HEK293 (cell line): ENCODE data around the gene MRPL21.

Experiments used
- GLI2 ChIP-seq: fragments of 450-650 bp; formaldehyde crosslinking; IDR thresholded peaks from 2 replicates; pipeline ENCODE4; 2017; ENCODE audit warnings: missing biosample characterization, missing genetic modification characterization, low read depth, borderline replicate concordance
- GLIS2 ChIP-seq: fragments of 450-650 bp; formaldehyde crosslinking; IDR thresholded peaks from 2 replicates; pipeline ENCODE4 v1.5.1; 2016; ENCODE audit warnings: missing biosample characterization, missing genetic modification characterization
- IKZF3 ChIP-seq: fragments of 450-650 bp; IDR thresholded peaks from 2 replicates; pipeline ENCODE4 v1.5.0; 2018; ENCODE audit warnings: missing biosample characterization, mild to moderate bottlenecking, missing genetic modification characterization, moderate library complexity
- INSM2 ChIP-seq: fragments of 450-650 bp; formaldehyde crosslinking; IDR thresholded peaks from 2 replicates; pipeline ENCODE4 v1.5.1; 2016; ENCODE audit warnings: missing biosample characterization, missing genetic modification characterization
- MYNN ChIP-seq: fragments of 450-650 bp; formaldehyde crosslinking; IDR thresholded peaks from 2 replicates; pipeline ENCODE4 v1.5.1; 2016; ENCODE audit warnings: missing biosample characterization, missing genetic modification characterization, borderline replicate concordance
- OVOL3 ChIP-seq: fragments of 450-650 bp; formaldehyde crosslinking; IDR thresholded peaks from 2 replicates; pipeline ENCODE4 v1.5.1; 2016; ENCODE audit warnings: missing biosample characterization, missing genetic modification characterization
- PRDM1 ChIP-seq: fragments of 450-650 bp; formaldehyde crosslinking; IDR thresholded peaks from 2 replicates; pipeline ENCODE4; 2016; ENCODE audit warnings: missing biosample characterization, missing genetic modification characterization
- SCRT2 ChIP-seq: fragments of 450-650 bp; formaldehyde crosslinking; IDR thresholded peaks from 2 replicates; pipeline ENCODE4 v1.5.1; 2016; ENCODE audit warnings: missing biosample characterization, missing genetic modification characterization
- SP7 ChIP-seq: fragments of 450-650 bp; formaldehyde crosslinking; IDR thresholded peaks from 2 replicates; pipeline ENCODE4 v1.5.1; 2016; ENCODE audit warnings: missing biosample characterization, missing genetic modification characterization
- ZBTB20 ChIP-seq: fragments of 450-650 bp; formaldehyde crosslinking; IDR thresholded peaks from 2 replicates; pipeline ENCODE4 v1.5.1; 2016; ENCODE audit warnings: missing biosample characterization, missing genetic modification characterization
- ZBTB44 ChIP-seq: fragments of 450-650 bp; IDR thresholded peaks from 2 replicates; pipeline ENCODE4 v1.5.1; 2018; ENCODE audit warnings: missing biosample characterization, mild to moderate bottlenecking, missing genetic modification characterization
- ZFP37 ChIP-seq: fragments of 450-650 bp; formaldehyde crosslinking; IDR thresholded peaks from 2 replicates; pipeline ENCODE4 v1.5.1; 2016; ENCODE audit warnings: missing biosample characterization, missing genetic modification characterization
- ZFP69B ChIP-seq: fragments of 450-650 bp; formaldehyde crosslinking; IDR thresholded peaks from 2 replicates; pipeline ENCODE4 v1.5.1; 2016; ENCODE audit warnings: missing biosample characterization, missing genetic modification characterization
- ZNF133 ChIP-seq: fragments of 450-650 bp; formaldehyde crosslinking; IDR thresholded peaks from 2 replicates; pipeline ENCODE4 v1.5.1; 2016; ENCODE audit warnings: missing biosample characterization, missing genetic modification characterization
- ZNF146 ChIP-seq: fragments of 450-650 bp; formaldehyde crosslinking; IDR thresholded peaks from 2 replicates; pipeline ENCODE4 v1.5.1; 2016; ENCODE audit warnings: missing biosample characterization, missing genetic modification characterization
- ZNF202 ChIP-seq: fragments of 450-650 bp; formaldehyde crosslinking; IDR thresholded peaks from 2 replicates; pipeline ENCODE4 v1.5.1; 2016; ENCODE audit warnings: missing biosample characterization, missing genetic modification characterization, borderline replicate concordance
- ZNF24 ChIP-seq: fragments of 450-650 bp; formaldehyde crosslinking; IDR thresholded peaks from 2 replicates; pipeline ENCODE4 v1.5.1; 2016; ENCODE audit warnings: missing biosample characterization, missing genetic modification characterization
- ZNF248 ChIP-seq: fragments of 450-650 bp; formaldehyde crosslinking; IDR thresholded peaks from 2 replicates; pipeline ENCODE4 v1.5.1; 2017; ENCODE audit warnings: missing biosample characterization, missing genetic modification characterization
- ZNF394 ChIP-seq: fragments of 450-650 bp; formaldehyde crosslinking; IDR thresholded peaks from 2 replicates; pipeline ENCODE4 v1.5.1; 2016; ENCODE audit warnings: missing biosample characterization, missing genetic modification characterization, mild to moderate bottlenecking, moderate library complexity, borderline replicate concordance
- ZNF404 ChIP-seq: fragments of 450-650 bp; formaldehyde crosslinking; IDR thresholded peaks from 2 replicates; pipeline ENCODE4 v1.5.1; 2017; ENCODE audit warnings: missing biosample characterization, missing genetic modification characterization
- ZNF423 ChIP-seq: fragments of 450-650 bp; formaldehyde crosslinking; IDR thresholded peaks from 2 replicates; pipeline ENCODE4 v1.5.1; 2016; ENCODE audit warnings: missing biosample characterization, missing genetic modification characterization
- ZNF530 ChIP-seq: fragments of 450-650 bp; formaldehyde crosslinking; IDR thresholded peaks from 2 replicates; pipeline ENCODE4 v1.5.1; 2016; ENCODE audit warnings: low read depth, missing biosample characterization, missing genetic modification characterization
- ZNF596 ChIP-seq: fragments of 450-650 bp; IDR thresholded peaks from 2 replicates; pipeline ENCODE4 v1.5.0; 2018; ENCODE audit warnings: missing biosample characterization, mild to moderate bottlenecking, missing genetic modification characterization, moderate library complexity
- ZNF645 ChIP-seq: fragments of 450-650 bp; formaldehyde crosslinking; IDR thresholded peaks from 2 replicates; pipeline ENCODE4; 2016; ENCODE audit warnings: missing biosample characterization, missing genetic modification characterization
- ZNF664 ChIP-seq: fragments of 450-650 bp; formaldehyde crosslinking; IDR thresholded peaks from 2 replicates; pipeline ENCODE4 v1.5.1; 2016; ENCODE audit warnings: missing biosample characterization, missing genetic modification characterization
- ZSCAN16 ChIP-seq: fragments of 450-650 bp; formaldehyde crosslinking; IDR thresholded peaks from 2 replicates; pipeline ENCODE4 v1.5.1; 2016; ENCODE audit warnings: missing biosample characterization, missing genetic modification characterization
- ZXDB ChIP-seq: fragments of 450-650 bp; formaldehyde crosslinking; IDR thresholded peaks from 2 replicates; pipeline ENCODE4 v1.5.1; 2016; ENCODE audit warnings: missing biosample characterization, missing genetic modification characterization
- TF ChIP-seq, protein P1 (sequence below): fragments of 450-650 bp; formaldehyde crosslinking; IDR thresholded peaks from 2 replicates; pipeline ENCODE4 v1.5.1; 2016; ENCODE audit warnings: missing biosample characterization, missing genetic modification characterization
- TF ChIP-seq, protein P2 (sequence below): fragments of 450-650 bp; formaldehyde crosslinking; IDR thresholded peaks from 2 replicates; pipeline ENCODE4 v1.5.1; 2016; ENCODE audit warnings: missing biosample characterization, missing genetic modification characterization

The MRPL21 gene

GRCh38 chr11:68903288-68904247 is at the start of gene MRPL21, which contains the start of gene IGHMBP2 (continued):
- TF ChIP-seq ZSCAN16 (tag by site-specific recombination) (0 out of 2 replicates have a peak, but pooled peaks have one; percentile 49), ZNF24 (peak; percentile 70; the same call in 1 of the 2 replicates), ZNF404 (tag by site-specific recombination) (no peak), INSM2 (tag by site-specific recombination) (peak; percentile 50; the same call in 1 of the 2 replicates), IKZF3 (tag by site-specific recombination) (no peak), ZFP69B (tag by site-specific recombination) (peak; percentile 82), ZNF530 (tag by site-specific recombination) (no peak), SCRT2 (tag by site-specific recombination) (peak; percentile 48), ZNF645 (tag by site-specific recombination) (0 out of 2 replicates have a peak, but pooled peaks have one; percentile 14), PRDM1 (tag by site-specific recombination) (no peak), ZNF202 (tag by site-specific recombination) (no peak), ZBTB20 (tag by site-specific recombination) (peak; percentile 83; the same call in 1 of the 2 replicates), OVOL3 (tag by site-specific recombination) (no peak), GLIS2 (tag by site-specific recombination) (peak; percentile 72; the same call in 1 of the 2 replicates), ZNF248 (tag by site-specific recombination) (no peak), ZNF664 (tag by site-specific recombination) (no peak), ZNF423 (tag by site-specific recombination) (no peak), ZFP37 (peak; percentile 97), SP7 (tag by site-specific recombination) (peak; percentile 80), ZNF146 (tag by site-specific recombination) (peak; percentile 46; the same call in 1 of the 2 replicates), ZNF596 (no peak), ZXDB (peak; percentile 89), ZNF133 (tag by site-specific recombination) (no peak), ZNF394 (tag by site-specific recombination) (peak; percentile 75), MYNN (tag by site-specific recombination) (no peak), GLI2 (tag by site-specific recombination) (no peak), ZBTB44 (no peak)
- TF ChIP-seq, protein P1, sequence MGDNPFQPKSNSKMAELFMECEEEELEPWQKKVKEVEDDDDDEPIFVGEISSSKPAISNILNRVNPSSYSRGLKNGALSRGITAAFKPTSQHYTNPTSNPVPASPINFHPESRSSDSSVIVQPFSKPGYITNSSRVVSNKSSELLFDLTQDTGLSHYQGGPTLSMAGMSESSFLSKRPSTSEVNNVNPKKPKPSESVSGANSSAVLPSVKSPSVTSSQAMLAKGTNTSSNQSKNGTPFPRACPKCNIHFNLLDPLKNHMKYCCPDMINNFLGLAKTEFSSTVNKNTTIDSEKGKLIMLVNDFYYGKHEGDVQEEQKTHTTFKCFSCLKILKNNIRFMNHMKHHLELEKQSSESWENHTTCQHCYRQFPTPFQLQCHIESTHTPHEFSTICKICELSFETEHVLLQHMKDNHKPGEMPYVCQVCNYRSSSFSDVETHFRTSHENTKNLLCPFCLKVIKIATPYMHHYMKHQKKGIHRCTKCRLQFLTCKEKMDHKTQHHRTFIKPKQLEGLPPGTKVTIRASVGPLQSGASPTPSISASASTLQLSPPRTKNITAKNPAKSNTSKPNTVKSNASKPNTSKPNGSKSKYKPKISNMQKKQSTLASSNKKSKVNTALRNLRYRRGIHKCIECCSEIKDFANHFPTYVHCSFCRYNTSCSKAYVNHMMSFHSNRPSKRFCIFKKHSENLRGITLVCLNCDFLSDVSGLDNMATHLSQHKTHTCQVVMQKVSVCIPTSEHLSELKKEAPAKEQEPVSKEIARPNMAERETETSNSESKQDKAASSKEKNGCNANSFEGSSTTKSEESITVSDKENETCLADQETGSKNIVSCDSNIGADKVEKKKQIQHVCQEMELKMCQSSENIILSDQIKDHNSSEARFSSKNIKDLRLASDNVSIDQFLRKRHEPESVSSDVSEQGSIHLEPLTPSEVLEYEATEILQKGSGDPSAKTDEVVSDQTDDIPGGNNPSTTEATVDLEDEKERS = no peak
- TF ChIP-seq, protein P2, sequence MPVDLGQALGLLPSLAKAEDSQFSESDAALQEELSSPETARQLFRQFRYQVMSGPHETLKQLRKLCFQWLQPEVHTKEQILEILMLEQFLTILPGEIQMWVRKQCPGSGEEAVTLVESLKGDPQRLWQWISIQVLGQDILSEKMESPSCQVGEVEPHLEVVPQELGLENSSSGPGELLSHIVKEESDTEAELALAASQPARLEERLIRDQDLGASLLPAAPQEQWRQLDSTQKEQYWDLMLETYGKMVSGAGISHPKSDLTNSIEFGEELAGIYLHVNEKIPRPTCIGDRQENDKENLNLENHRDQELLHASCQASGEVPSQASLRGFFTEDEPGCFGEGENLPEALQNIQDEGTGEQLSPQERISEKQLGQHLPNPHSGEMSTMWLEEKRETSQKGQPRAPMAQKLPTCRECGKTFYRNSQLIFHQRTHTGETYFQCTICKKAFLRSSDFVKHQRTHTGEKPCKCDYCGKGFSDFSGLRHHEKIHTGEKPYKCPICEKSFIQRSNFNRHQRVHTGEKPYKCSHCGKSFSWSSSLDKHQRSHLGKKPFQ (tag by site-specific recombination) = no peak
